ENCODE measurements around the gene LNX2.

Gene LNX2

DNA sequence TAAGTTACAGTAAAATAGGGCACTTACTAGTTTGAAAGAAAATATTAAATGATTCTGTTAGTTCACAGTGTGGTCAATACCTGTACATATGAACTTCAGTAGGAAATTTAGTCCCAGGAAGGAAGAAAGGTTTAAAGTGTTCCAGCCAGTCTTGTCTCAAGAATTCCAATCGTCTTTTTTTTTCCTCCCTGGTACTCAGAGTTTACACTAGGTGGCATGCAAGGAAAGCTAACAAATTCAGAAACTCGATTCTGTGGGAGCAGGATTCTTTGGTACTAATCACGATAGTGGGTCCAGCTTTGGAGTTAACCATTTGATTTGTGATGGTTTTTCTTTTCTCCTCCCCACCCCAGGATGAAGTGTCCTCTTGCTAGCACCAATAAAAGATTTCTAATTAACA is 45.0 kb upstream of the LNX2 start:
- Histone ChIP-seq H3K9ac (ENCODE audit: low read length) (no peak overlapping the region), H4K12ac (ENCODE audit: low read depth, low read length) (no peak overlapping the region), H3K4me3 (ENCODE audit: low read depth, low read length) (no peak overlapping the region), H3K79me1 (ENCODE audit: low read length) (no peaks in the 10 kb centered on the region), H3K14ac (ENCODE audit: low read length) (no peak overlapping the region), H2BK12ac (ENCODE audit: low read length) (no peak overlapping the region), H4K8ac (ENCODE audit: low read depth, low read length) (no peak overlapping the region), H3K18ac (ENCODE audit: low read length) (no peak overlapping the region), H2AK5ac (ENCODE audit: low read length) (no peak overlapping the region), H4K91ac (ENCODE audit: low read depth, low read length) (no peak overlapping the region), H3K79me2 (ENCODE audit: control insufficient read depth, insufficient read depth, low read length, poor library complexity) (no peaks in the 10 kb centered on the region), H3K9me3 (ENCODE audit: insufficient read depth, low read depth, low read length) (no peaks in the 10 kb centered on the region), H2BK5ac (ENCODE audit: low read depth, low read length, poor library complexity) (no peak overlapping the region), H2BK120ac (ENCODE audit: insufficient read depth, low read length, poor library complexity) (no peak overlapping the region), H3K23ac (ENCODE audit: low read length) (no peak overlapping the region), H3K36me3 (ENCODE audit: control insufficient read depth in 1 of 2, insufficient read depth in 2 of 2, low read length in 2 of 2) (peaks cover 10 to 11% of the 10 kb centered on the region in 2 experiments), H3K27ac (ENCODE audit: low read depth, low read length) (no peak overlapping the region), H3K4ac (ENCODE audit: low read depth, low read length) (no peak overlapping the region), H3K4me2 (ENCODE audit: low read length) (no peak overlapping the region), H2AFZ (ENCODE audit: insufficient read depth, low read length, poor library complexity) (no peak overlapping the region), H3K27me3 (ENCODE audit: insufficient read depth, low read length) (no peaks in the 10 kb centered on the region), H3K4me1 (ENCODE audit: control insufficient read depth in 1 of 2, insufficient read depth in 2 of 2, low read length in 2 of 2) (no peaks in the 10 kb centered on the region)
- no peak for DNase-seq
- WGBS (ENCODE audit: extremely low coverage, insufficient coverage, insufficient read length), result no CpG with 5 or more reads among the region's 3 CpGs

DNA sequence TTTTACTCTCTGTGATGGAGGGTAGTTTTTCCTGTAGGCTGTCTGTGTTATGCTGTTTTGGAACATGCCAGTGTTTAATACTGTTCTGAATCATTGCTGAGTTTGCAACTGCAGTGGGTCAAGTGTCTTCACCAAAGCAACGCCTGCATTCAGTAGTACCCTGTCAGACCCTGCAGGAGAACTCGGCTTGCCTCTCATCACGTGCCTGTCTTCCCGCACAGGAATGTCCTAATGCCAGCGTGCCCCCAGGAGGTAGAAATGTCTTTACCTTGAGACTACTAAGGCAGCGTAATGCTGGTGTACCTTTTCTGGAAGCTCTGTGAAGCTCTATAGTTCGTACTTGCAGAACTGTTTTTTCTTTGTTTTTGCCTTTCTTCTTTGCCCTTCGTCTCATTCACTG is 43.6 kb upstream of the LNX2 start:
- H3K79me2 ChIP-seq (ENCODE audit: control insufficient read depth, insufficient read depth, low read length, poor library complexity), result no peaks in the 10 kb centered on the region
- H3K4me2 ChIP-seq (ENCODE audit: low read length), result no peak overlapping the region
- H2BK5ac ChIP-seq (ENCODE audit: low read depth, low read length, poor library complexity), result no peak overlapping the region
- no peak overlapping the region for H2AFZ ChIP-seq (ENCODE audit: insufficient read depth, low read length, poor library complexity)
- no CpG with 5 or more reads among the region's 8 CpGs for WGBS (ENCODE audit: extremely low coverage, insufficient coverage, insufficient read length)
- peak; percentile 64 to 67 for DNase-seq
- H3K4ac ChIP-seq (ENCODE audit: low read depth, low read length), result no peak overlapping the region
- H3K18ac ChIP-seq (ENCODE audit: low read length), result no peak overlapping the region
- H3K27ac ChIP-seq (ENCODE audit: low read depth, low read length), result no peak overlapping the region
- no peak overlapping the region for H2AK5ac ChIP-seq (ENCODE audit: low read length)
- no peak overlapping the region for H2BK12ac ChIP-seq (ENCODE audit: low read length)
- no peaks in the 10 kb centered on the region for H3K79me1 ChIP-seq (ENCODE audit: low read length)
- H3K9me3 ChIP-seq (ENCODE audit: insufficient read depth, low read depth, low read length), result no peaks in the 10 kb centered on the region
- H3K23ac ChIP-seq (ENCODE audit: low read length), result no peak overlapping the region
- no peak overlapping the region for H2BK120ac ChIP-seq (ENCODE audit: insufficient read depth, low read length, poor library complexity)
- no peaks in the 10 kb centered on the region for H3K27me3 ChIP-seq (ENCODE audit: insufficient read depth, low read length)
- H4K8ac ChIP-seq (ENCODE audit: low read depth, low read length), result no peak overlapping the region
- no peak overlapping the region for H3K4me3 ChIP-seq (ENCODE audit: low read depth, low read length)
- no peak overlapping the region for H3K14ac ChIP-seq (ENCODE audit: low read length)
- no peak overlapping the region for H3K9ac ChIP-seq (ENCODE audit: low read length)
- no peaks in the 10 kb centered on the region for H3K4me1 ChIP-seq (ENCODE audit: control insufficient read depth in 1 of 2, insufficient read depth in 2 of 2, low read length in 2 of 2)
- H4K91ac ChIP-seq (ENCODE audit: low read depth, low read length), result no peak overlapping the region
- H3K36me3 ChIP-seq (ENCODE audit: control insufficient read depth in 1 of 2, insufficient read depth in 2 of 2, low read length in 2 of 2), result peaks cover 10 to 11% of the 10 kb centered on the region in 2 experiments
- no peak overlapping the region for H4K12ac ChIP-seq (ENCODE audit: low read depth, low read length)

DNA sequence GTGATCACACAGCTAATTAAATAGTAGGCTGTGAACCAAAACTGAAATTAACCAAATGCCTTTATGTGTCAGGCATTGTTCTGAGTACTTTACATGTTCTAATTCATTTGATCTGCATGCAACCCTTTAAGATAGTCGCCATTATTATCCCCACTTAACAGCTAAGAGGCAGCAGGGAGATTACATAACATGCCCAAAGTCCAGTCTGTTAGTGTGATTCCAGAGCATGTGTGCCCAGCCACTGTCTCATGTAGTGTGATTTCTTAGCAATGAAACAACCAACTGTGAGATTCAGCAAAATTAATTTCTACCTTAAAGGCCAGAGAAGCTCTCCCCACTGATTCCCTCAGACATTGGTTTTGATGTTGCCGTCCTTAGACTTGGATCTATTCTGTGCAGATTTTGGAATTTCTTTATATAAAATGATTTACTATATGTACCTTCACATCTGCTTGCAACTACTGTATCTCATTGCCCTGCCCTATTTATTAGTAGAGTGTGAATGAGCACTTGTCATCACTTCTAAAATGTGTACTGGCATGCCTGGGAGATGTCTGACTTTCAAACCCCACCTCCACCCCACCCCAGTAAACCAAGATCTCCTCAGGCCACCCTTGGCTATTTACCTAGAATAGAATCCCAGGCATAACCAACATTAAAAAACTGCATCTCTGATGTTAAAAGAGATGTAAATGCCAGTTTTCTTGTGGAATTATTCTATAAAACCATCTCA is 42.6 kb upstream of the LNX2 start:
- Histone ChIP-seq H3K4me2 (ENCODE audit: low read length) (no peak overlapping the region), H2BK5ac (ENCODE audit: low read depth, low read length, poor library complexity) (no peak overlapping the region), H3K27me3 (ENCODE audit: insufficient read depth, low read length) (no peaks in the 10 kb centered on the region), H2BK12ac (ENCODE audit: low read length) (no peak overlapping the region), H3K27ac (ENCODE audit: low read depth, low read length) (no peak overlapping the region), H3K9me3 (ENCODE audit: insufficient read depth, low read depth, low read length) (no peaks in the 10 kb centered on the region), H3K4ac (ENCODE audit: low read depth, low read length) (no peak overlapping the region), H4K91ac (ENCODE audit: low read depth, low read length) (no peak overlapping the region), H4K12ac (ENCODE audit: low read depth, low read length) (no peak overlapping the region), H3K79me2 (ENCODE audit: control insufficient read depth, insufficient read depth, low read length, poor library complexity) (no peaks in the 10 kb centered on the region), H4K8ac (ENCODE audit: low read depth, low read length) (no peak overlapping the region), H3K9ac (ENCODE audit: low read length) (no peak overlapping the region), H3K14ac (ENCODE audit: low read length) (no peak overlapping the region), H2BK120ac (ENCODE audit: insufficient read depth, low read length, poor library complexity) (no peak overlapping the region), H3K18ac (ENCODE audit: low read length) (no peak overlapping the region), H3K4me1 (ENCODE audit: control insufficient read depth in 1 of 2, insufficient read depth in 2 of 2, low read length in 2 of 2) (no peaks in the 10 kb centered on the region), H3K79me1 (ENCODE audit: low read length) (no peaks in the 10 kb centered on the region), H3K4me3 (ENCODE audit: low read depth, low read length) (no peak overlapping the region), H3K23ac (ENCODE audit: low read length) (no peak overlapping the region), H3K36me3 (ENCODE audit: control insufficient read depth in 1 of 2, insufficient read depth in 2 of 2, low read length in 2 of 2) (peaks cover 10 to 11% of the 10 kb centered on the region in 2 experiments), H2AK5ac (ENCODE audit: low read length) (no peak overlapping the region), H2AFZ (ENCODE audit: insufficient read depth, low read length, poor library complexity) (no peak overlapping the region)
- DNase-seq, result no peak
- WGBS (ENCODE audit: extremely low coverage, insufficient coverage, insufficient read length), result no CpG with 5 or more reads among the region's 2 CpGs

DNA sequence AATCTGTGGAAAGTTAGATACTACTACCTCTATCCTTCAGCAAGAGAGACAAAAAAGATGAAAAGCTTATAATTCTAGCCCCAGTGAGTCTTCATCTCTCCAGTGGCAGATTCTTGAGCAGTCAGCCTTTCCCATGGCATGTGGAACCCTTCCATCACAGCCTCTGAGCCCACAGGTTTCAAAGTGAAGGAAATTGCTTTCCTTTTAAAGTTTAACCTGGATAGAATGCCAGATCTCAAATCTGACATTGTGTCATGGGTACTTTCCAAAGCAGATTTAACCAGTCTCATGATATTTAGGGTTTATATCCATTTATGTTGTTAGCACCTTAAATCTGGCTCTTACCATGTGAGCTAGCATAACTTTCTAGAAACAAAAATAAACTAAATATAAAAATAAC is 40.7 kb upstream of the LNX2 start:
- Histone ChIP-seq H3K14ac (ENCODE audit: low read length) (no peak overlapping the region), H3K4me2 (ENCODE audit: low read length) (no peak overlapping the region), H3K79me2 (ENCODE audit: control insufficient read depth, insufficient read depth, low read length, poor library complexity) (no peaks in the 10 kb centered on the region), H2AK5ac (ENCODE audit: low read length) (no peak overlapping the region), H2BK120ac (ENCODE audit: insufficient read depth, low read length, poor library complexity) (no peak overlapping the region), H3K9me3 (ENCODE audit: insufficient read depth, low read depth, low read length) (no peaks in the 10 kb centered on the region), H3K4me1 (ENCODE audit: control insufficient read depth in 1 of 2, insufficient read depth in 2 of 2, low read length in 2 of 2) (no peaks in the 10 kb centered on the region), H2BK12ac (ENCODE audit: low read length) (no peak overlapping the region), H3K4me3 (ENCODE audit: low read depth, low read length) (no peak overlapping the region), H2BK5ac (ENCODE audit: low read depth, low read length, poor library complexity) (no peak overlapping the region), H4K8ac (ENCODE audit: low read depth, low read length) (no peak overlapping the region), H4K91ac (ENCODE audit: low read depth, low read length) (no peak overlapping the region), H3K79me1 (ENCODE audit: low read length) (no peaks in the 10 kb centered on the region), H3K27ac (ENCODE audit: low read depth, low read length) (no peak overlapping the region), H3K36me3 (ENCODE audit: control insufficient read depth in 1 of 2, insufficient read depth in 2 of 2, low read length in 2 of 2) (peaks cover 2 to 8% of the 10 kb centered on the region in 2 experiments), H3K4ac (ENCODE audit: low read depth, low read length) (no peak overlapping the region), H2AFZ (ENCODE audit: insufficient read depth, low read length, poor library complexity) (no peak overlapping the region), H3K18ac (ENCODE audit: low read length) (no peak overlapping the region), H3K27me3 (ENCODE audit: insufficient read depth, low read length) (no peaks in the 10 kb centered on the region), H4K12ac (ENCODE audit: low read depth, low read length) (no peak overlapping the region), H3K23ac (ENCODE audit: low read length) (no peak overlapping the region), H3K9ac (ENCODE audit: low read length) (no peak overlapping the region)
- no peak for DNase-seq

Measured in trophoblast cell (in vitro differentiated cells and primary cell).